DMS79 treated with DMSO at 0.1 percent for 48 hours (cell line): ENCODE measurements around the gene LAMA2.

Source experiments
- DNase-seq: peaks from one replicate; lab custom pipeline; 2025; lab: John Stamatoyannopoulos, UW

The LAMA2 gene

DNA sequence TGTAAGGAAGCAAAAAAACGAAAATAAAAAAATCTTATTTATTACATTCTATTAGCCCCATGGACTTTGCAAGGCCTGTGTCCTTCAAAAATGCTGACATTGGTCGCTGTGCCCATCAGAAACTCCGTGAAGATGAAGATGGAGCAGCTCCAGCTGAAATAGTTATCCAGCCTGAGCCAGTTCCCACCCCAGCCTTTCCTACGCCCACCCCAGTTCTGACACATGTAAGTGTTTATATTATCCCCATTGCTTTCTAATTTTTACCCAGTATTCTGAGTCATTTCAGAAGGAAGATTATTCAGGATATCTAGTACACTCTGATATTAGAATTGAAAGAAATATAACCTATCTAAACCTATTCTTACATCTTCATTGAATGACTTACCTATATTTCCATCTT, 609.3 kb downstream of the LAMA2 start:
- DNase-seq: no peak

DNA sequence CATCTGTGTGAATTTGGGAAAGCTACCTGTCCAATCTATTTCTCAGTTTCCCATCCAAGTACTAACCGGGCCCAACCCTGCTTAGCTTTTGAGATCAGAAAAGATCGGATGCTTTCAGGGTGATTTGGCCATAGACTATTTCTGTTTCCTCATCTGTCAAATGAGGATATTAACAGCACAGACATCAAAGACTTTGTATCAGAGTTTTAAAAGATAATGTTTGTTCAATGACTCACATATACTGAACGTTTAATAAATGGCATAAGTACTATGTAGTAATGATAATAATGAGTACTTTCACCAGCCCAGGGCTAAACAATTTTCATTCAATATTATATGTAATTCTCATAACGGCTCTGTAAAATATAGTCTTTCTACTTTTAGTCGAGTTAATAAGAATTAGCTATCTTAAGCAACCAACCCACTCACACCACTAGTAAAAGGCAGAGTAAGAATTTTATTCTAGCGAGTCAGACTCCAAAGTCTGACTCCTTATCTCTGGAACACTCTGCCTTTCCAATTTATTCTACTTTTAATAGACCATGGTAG, 610.5 kb downstream of the LAMA2 start:
- no peak for DNase-seq

DNA sequence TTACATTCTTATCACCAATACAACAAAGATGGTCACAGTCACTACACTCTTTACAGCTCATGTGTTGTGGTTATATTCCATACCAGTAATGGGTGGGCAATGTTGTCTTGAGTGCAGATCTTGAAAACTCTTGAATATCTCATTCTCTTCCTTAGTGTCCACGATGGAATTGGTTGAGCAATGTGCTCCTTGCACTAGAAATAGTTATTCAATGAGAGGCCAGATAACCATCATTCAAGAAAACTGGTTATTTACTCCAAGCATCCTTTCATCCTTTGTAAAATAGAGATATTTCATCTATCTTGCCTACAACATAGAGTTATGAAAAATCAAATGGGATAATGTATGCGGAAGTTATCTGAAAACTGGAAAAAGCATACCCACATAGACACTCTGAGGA, 611.2 kb downstream of the LAMA2 start:
- no peak for DNase-seq

DNA sequence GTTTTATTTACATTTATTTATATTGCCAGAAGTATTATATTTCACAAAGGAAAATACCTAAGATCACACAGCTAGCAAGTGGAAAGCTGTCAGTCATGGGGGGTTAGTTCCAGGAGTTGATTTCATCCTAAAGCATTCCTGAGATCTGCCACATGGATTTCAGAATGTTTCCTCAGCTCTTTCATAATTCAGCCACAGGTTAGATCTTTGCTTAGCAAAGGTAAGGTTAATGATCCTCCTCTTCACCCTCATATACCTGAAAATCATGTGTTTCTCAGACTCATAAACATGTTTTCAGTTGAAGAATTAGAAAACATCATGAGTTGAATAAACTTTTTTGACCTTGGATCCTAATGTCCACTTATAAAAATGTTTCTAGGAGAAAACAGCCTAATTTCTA, 611.6 kb downstream of the LAMA2 start:
- no peak for DNase-seq

DNA sequence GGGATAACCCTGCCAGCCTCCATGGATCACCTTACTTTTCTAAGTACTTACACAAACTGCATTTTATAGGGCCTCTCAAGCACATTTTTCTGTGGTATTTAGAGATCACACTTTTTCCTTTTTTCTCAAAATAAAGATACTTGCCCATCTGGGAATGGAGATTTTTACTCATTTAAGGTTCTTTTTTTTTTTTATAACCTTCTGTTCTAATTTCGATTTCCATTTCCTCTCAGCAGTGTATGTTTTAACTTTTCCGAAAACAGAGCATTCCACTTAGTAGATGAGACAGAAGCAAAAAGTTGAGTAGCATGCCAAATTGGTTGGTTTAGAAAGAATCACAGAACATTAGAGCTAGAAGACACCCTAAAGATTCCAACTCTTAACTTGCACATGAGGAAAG, 612.7 kb downstream of the LAMA2 start:
- no peak for DNase-seq

DNA sequence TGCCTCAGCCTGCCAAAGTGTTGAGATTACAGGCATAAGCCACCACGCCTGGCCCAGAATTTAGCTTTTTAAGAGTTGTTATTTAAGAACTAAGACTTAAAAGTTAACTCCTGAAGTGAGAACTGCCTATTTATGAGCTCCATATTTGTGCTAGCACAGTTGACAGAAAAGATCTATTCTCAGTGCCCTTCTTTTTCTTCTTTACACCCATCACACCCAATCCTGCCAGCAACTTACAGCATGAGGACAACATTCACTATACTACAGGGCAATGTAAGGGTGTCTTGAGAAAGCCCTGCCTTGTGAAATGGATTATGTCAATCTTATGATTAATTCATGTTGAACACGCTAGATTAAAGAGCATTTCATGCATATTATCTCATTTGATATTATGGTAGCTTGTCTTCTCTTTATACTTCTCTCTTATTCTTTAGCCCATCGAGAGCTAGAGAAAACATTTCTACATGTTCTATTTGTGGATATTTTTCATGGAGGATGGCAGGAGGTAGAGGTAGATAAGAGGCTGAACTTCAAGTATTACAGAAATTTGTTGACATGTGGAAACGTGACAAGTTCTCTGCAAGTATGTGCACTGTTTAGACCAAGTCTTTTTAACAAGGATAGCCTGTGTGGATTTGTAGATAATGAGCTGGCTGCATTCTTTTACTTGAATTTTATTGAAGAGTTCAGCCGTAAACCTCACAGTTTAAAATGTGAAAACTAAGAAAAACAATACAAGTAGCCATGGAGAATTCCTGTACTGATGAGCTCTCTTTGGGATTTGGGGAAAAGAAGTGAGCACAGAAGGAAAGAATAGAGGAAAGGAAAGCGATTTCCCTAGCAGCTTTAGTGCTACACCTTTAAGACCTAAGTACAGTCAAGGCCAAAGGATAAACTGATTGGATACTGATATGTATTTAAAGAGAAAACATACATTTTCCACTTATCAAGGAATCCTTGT, 614.8 kb downstream of the LAMA2 start:
- no peak for DNase-seq

DNA sequence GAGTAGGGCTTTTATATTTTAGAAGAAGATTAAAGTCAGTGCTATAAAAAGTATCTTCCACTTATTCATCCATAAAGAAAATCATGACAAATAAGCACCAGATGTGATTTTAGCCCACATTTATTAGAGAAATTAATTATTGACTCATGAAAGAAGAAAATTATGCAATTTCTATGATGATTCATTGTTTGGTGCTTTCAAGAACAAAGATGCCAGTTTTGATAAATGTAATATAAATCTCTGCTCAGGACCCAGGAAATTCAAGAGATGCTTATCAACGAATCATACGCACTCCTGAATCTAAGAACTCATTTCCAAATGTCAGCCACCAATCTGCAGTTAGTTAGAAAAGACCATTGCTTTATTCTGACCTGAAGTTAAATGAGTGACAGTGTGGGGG, 615.6 kb downstream of the LAMA2 start:
- DNase-seq: no peak

DNA sequence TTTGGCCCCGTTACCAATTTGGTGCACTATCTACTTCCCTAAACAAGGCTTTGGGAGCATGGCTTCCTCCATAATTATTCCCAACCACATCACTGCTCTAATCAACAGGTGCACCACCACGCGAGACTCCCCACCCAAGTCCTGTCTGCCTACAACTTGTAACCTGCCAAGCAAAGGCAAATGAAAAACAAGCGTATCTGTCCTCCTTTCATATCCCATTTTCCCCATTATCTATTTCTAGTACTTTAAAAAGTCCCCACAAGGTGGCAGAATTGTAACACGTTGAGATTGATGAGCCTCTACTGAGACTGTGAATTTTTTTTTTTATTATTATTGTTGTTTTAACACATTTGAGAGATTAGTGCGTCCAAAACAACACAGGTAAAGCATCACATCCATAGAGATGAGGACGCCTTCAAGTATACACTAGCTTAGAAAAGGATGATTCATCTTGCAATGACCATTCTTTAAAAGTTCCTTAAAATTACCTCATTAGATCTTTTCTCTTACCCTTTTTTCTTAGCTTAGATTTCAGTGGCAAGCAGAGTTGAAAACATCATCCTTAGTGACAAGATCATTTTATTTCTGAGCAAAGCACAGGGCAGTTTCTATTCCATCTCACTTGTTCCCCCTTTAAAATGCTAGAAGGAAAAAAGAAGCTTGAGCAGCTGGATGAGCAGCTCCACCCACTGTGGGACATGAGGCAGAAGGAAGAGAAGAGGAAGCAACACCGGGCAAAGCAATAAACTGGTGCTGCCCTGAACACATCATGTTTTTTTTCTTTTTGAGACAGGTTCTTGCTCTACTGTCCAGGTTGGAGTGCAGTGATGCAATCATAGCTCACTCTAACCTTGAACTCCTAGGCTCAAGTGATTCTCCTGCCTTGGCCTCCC, 616.3 kb downstream of the LAMA2 start:
- DNase-seq: no peak

DNA sequence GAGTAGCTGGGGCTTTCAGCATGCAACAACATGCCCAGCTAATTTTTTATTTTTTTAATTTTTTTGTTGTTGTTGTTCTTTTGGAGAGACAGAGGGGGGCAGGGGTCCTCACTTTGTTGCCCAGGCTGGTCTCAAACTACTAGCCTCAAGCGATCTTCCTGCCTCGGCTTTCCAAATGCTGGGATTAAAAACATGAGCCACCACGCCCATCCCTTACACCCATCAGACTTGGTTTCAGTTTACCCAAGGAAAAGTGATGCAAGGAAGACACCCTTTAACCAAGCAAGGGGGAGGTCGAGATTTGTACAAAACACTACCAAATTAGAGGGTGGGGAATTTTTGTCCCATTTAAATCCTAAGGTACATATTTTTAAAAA, 616.9 kb downstream of the LAMA2 start:
- no peak for DNase-seq

DNA sequence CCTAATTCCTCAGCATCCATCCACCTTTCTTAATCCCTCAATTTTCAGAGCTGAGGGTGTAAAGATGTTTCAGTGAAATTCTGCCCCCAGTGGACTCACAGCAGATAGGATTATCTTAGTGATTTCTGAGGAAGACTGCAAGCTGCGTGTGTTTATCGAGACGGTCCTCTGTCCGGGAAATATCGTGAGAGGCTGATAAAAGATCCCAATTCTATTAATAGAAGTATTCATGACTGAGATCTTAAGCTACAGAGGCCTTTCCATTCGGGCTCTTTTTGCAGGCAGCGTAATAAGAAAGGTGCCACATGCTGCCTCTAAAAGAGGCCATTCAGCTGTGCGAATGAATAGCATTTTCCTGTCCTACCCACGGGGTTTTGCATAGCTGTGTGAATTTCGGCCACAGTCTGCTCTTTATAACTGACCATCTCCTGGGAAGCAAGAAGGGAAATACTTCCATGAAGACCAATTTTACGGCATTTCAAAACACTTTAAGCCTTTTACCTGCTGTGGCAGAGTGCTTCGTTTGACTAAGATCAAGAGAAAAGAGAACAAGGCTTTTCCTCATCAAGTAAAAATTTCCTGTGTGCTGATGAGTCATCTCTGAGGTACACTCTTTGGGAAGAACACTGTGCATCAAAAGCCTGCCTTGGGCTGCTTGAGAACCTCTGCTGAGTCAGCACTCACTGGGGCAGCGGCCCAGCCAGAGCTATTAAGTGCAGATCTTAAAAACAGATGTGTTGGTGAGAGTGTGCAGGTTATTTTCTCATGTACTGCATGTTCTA, 618.2 kb downstream of the LAMA2 start:
- DNase-seq: no peak

DNA sequence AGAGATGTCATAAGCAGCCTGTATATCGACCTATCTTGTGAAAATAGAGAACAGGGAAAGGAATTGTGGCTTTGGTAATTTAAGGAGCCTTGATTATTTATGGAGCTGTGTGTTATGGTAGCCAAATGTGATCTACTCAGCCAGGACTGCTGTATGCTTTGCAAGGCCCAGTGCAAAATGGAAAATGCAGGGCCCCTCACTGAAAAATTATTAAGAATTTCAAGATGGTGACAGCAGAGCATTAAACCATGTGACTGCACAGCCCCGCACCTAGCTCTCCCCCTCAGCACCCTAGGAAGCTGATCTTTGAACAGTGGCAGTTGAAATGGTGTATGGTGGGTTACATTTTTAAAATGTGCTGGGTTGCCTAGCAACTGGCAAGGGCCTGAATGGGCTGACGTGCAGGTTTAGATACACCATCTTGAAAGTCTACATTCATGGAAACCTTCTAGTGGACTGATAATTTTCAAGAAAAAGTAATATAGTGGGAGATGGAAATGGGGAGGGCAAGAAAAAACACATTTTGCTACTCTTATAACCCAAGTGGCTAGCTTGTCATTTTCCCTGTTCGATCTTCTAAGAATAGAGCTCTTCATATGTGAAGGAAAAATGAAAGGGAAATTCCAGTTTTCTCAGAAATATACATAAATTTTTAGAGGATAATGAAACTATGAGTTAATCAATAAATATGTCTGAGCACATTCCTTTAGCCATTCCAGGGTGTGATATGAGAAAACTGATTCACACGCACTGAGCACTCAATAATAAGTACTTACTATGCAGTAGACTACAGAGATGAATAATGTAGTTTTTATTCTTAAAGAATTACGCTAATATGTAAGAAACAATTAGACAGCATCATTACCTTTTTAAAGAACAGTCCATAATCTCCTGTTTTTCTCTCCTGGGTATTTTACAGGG, 619.1 kb downstream of the LAMA2 start:
- DNase-seq: no peak

DNA sequence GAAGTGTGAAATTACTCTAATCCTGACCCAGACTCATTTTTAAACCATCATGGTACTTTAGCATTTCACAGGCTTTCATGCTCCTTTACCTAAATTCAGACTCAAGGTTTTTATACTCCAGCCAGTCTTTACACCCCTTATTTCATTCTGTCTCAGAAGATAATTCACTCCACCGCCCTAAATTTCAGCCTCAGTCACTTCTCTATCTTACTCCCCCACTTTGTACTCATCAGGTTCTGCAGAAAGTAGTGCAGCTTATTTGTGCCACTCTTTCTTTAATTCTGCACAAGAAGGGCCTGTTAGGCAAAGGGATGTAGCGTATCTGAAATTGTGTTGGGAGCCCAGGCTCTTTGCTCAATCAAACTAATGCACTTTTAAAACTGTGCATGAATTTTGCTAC, 621.5 kb downstream of the LAMA2 start:
- no peak for DNase-seq

DNA sequence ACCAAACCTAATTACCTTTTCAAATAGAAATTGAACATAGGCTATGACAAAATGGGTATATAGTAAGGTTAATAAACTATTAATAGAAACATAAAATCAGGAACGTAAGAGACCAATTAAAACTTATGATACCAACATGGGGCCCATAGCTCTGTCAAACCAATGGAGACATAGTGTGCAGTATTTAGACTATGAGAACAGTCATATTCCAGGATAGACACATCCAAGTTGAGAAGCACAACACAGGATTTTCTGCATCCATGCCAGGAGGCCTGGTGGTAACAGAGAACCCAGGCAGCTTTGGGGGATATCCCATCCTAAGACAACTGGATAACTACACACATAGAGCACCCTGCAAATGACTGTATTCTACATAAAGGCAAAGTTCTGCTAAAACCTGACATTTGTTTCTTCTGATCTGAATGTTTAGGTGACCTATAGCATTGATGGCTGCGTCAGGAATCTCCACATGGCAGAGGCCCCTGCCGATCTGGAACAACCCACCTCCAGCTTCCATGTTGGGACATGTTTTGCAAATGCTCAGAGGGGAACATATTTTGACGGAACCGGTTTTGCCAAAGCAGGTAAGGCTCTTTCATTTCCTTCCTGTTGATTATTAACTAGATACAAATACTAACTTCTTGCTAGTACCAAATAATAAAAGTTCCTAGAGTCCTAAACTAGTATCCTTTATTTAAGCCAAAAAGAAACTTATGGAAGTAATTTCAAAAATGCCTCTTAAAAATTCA, 624.3 kb downstream of the LAMA2 start:
- DNase-seq: no peak

DNA sequence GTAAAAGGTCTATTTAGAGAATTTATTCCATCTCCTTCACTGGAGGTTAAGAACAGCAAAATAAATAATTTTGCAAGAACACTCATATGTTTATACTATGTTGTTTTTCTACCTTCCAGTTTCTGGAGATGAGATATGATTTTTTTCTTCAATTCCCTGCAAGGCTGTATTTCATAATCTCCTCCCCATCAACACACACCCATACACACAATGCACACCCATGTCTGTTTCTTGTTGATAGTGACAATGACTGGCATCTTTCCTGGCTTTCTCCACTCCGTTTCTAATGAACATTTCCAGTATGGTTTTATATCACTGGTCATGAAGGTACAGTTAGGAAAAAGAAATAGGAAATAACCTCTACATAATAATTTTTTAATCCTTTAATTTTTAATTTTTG, 624.9 kb downstream of the LAMA2 start:
- no peak for DNase-seq

DNA sequence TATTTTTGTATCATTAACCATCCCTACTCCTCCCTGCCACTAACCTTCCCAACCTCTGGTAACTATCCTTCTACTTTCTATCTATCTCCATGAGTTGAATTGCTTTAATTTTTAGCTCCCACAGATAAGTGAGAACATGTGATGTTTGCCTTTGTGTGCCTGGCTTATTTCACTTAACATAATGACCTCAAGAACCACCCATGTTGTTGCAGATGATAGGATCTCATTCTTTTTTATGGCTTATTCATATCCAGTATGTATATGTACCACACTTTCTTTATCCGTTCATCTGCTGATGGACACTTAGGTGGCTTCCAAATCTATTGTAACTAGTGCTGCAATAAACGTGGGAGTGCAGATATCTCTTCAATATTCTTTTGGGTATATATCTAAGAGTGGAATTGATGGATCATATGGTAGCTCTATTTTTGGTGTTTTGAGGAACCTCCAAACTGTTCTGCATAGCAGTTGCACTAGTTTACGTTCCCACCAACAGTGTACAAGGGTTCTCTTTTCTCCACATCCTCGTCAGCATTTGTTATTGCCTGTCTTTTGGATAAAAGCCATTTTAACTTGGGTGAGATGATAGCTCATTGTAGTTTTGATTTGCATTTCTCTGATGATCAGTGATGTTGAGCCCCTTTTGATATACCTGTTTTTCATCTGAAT, 625.7 kb downstream of the LAMA2 start:
- no peak for DNase-seq

DNA sequence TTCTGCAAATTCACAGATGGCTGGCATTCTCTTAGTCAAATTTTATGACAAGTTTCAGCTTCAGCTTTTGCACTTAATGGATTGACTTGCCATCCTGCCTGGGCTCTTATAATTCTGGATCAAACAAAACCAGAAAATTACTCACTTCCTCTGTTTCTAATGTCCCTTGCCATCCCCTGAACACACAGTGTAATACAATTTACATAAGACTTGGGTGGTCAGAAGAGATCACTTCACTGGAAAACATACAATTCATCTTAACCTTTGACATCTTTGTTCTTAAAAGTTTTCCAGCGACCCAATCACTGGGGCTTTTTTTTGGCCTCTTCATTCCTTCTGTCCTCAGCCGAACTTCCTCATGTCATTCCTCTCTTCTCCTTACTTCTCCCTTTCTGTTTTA, 628.0 kb downstream of the LAMA2 start:
- no peak for DNase-seq

DNA sequence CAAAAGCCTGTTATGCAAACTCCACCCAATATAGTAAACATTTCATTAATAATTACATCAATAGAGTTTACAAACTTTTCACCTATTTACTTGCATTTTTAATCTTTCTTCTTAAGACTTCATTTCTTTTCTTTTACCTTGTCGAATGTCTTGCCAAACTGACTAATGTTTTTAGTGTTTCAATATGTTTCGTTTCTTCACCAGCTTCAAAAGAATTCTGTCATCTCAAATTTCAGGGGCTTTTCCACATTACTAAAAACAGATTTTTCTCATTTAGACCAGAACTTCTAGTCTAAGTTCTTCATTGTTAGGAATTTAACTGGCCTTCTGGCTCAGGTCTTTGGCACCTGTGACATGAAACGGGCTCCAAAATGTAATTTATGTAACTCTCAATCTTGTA, 630.5 kb downstream of the LAMA2 start:
- DNase-seq: no peak

DNA sequence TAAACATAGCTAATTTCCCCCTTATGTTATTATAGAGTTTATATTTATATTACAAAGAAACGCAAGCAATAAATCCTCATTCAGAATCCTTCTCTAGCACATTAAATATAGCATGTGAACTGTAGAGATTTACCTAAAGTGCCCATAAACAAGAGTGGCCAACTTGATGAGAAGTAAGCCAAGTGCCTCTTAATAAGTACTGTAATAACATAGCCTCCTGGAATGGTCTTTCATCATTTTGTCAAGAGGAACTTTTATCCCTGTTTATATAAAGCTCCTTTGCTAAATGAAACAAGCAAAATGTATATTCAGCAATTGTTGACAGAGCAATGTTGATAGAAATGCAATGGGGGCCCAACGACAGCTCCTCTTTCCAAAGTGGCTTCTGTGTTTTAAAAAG, 632.1 kb downstream of the LAMA2 start:
- DNase-seq: no peak

DNA sequence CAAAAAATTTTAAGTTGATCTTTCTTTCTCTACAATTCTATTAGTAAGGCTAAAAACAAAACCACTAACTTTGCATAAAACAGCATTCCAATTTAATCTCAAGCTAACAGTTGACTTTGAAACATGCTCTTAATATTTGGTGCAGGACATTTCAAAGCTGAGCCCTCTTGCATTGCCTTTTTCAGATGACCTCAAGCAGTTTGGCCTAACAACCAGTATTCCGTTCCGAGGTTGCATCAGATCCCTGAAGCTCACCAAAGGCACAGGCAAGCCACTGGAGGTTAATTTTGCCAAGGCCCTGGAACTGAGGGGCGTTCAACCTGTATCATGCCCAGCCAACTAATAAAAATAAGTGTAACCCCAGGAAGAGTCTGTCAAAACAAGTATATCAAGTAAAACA, 633.1 kb downstream of the LAMA2 start:
- no peak for DNase-seq

DNA sequence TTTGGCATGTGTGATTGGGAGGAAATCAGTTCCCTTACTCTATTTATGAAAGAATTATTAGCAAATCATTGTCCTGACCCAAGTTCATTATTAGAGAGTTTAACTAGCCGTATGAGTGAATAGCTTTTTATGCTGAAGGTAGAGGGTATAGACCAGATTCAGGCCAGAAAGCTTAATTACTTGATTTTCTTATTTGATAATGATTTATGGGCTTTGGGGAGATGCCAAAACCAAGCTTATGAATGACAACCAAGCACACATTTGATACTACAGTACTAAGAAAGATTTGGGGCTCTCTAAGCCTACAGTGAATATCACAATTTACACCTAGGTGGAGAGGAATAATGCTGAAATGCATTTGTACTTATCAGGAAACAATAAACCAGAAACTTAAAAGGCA, 633.8 kb downstream of the LAMA2 start:
- DNase-seq: no peak
